ENCODE results near the gene EPHB6.

EPHB6 gene

DNA sequence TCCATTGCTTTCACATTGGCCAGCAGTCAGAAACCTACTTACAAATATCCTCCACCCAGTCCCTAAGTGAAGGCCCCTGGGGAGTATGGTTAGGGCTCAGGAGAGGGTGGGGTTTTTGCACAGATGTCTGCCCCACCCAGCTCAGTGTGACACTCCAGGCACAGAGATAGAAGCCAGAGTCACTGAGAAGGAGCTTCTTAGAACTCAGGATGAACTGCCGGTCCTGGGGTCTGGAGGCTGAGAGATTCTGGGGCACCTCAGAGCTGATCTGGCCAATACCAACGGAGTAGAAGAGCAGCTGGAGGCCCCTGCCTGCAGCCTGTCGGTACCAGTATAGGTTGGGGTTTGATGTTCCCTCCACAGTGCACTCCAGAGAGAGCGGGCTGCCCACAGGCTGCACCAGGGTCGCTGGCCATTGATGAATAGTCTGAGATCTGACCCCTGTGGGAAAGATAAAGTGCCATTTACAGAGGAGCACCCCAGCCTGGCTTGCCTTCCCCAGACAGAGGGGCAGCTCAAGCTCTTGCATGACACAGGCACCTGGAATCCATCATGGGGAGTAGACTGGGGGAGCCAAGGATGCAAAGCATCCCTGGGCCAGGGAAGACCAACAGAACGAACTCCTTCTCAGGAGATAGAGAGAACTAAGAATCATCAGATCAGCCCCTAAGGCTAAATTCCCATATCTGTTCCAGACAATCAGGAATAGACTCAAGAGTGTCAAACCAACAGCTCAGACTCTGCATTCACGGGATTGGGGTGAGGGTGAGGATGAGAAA, 42.2 kb upstream of the EPHB6 start:
- TF ChIP-seq, protein P1, sequence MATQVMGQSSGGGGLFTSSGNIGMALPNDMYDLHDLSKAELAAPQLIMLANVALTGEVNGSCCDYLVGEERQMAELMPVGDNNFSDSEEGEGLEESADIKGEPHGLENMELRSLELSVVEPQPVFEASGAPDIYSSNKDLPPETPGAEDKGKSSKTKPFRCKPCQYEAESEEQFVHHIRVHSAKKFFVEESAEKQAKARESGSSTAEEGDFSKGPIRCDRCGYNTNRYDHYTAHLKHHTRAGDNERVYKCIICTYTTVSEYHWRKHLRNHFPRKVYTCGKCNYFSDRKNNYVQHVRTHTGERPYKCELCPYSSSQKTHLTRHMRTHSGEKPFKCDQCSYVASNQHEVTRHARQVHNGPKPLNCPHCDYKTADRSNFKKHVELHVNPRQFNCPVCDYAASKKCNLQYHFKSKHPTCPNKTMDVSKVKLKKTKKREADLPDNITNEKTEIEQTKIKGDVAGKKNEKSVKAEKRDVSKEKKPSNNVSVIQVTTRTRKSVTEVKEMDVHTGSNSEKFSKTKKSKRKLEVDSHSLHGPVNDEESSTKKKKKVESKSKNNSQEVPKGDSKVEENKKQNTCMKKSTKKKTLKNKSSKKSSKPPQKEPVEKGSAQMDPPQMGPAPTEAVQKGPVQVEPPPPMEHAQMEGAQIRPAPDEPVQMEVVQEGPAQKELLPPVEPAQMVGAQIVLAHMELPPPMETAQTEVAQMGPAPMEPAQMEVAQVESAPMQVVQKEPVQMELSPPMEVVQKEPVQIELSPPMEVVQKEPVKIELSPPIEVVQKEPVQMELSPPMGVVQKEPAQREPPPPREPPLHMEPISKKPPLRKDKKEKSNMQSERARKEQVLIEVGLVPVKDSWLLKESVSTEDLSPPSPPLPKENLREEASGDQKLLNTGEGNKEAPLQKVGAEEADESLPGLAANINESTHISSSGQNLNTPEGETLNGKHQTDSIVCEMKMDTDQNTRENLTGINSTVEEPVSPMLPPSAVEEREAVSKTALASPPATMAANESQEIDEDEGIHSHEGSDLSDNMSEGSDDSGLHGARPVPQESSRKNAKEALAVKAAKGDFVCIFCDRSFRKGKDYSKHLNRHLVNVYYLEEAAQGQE (IDR thresholded peaks at IDR 0.05; ENCODE audit: low read depth) = no peak
- TF ChIP-seq EGR1 (IDR thresholded peaks at IDR 0.05) = no peak
- no peak for TF ChIP-seq TEAD4 (IDR thresholded peaks at IDR 0.05)
- no peak for TF ChIP-seq ZBTB7A (IDR thresholded peaks at IDR 0.05; ENCODE audit: low read depth)
- TF ChIP-seq YY1 (IDR thresholded peaks at IDR 0.05; ENCODE audit: low read depth) = no peak
- no peak for TF ChIP-seq EP300 (IDR thresholded peaks at IDR 0.05; ENCODE audit: borderline replicate concordance)
- no peak for TF ChIP-seq CEBPB (IDR thresholded peaks at IDR 0.05)
- TF ChIP-seq, protein P2, sequence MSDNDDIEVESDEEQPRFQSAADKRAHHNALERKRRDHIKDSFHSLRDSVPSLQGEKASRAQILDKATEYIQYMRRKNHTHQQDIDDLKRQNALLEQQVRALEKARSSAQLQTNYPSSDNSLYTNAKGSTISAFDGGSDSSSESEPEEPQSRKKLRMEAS (IDR thresholded peaks at IDR 0.05) = no peak
- TF ChIP-seq FOXM1 (IDR thresholded peaks at IDR 0.05; ENCODE audit: borderline replicate concordance, low read depth) = no peak
- no peak for TF ChIP-seq NFIC (IDR thresholded peaks at IDR 0.05)
- TF ChIP-seq TCF12 (IDR thresholded peaks at IDR 0.05; ENCODE audit: low read depth) = no peak
- TF ChIP-seq RAD21 (IDR thresholded peaks at IDR 0.05; ENCODE audit: low read depth) = no peak

DNA sequence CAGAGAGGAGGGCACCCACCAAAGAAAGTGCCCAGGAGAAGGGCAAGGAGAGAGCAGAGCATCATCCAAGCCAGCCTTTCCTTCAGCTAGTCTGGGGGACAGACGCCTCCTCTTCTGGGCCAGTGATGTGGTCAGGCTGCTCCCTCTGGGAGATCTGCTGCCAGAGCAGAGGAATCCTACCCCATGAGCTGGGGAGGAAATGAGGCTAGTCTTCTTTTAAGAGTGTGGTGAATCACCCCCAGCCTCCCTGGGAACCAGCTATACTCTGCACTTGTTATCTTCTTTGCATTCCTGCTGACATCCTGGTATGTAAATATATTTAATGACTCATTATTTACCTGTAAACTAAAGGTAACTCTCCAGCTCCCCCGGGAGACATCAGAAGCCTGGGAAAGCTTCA, 41.6 kb upstream of the EPHB6 start:
- TF ChIP-seq EP300 (IDR thresholded peaks at IDR 0.05; ENCODE audit: borderline replicate concordance) (no peak), YY1 (IDR thresholded peaks at IDR 0.05; ENCODE audit: low read depth) (no peak), FOXM1 (IDR thresholded peaks at IDR 0.05; ENCODE audit: borderline replicate concordance, low read depth) (no peak), RAD21 (IDR thresholded peaks at IDR 0.05; ENCODE audit: low read depth) (no peak), NFIC (IDR thresholded peaks at IDR 0.05) (no peak), EGR1 (IDR thresholded peaks at IDR 0.05) (no peak)

DNA sequence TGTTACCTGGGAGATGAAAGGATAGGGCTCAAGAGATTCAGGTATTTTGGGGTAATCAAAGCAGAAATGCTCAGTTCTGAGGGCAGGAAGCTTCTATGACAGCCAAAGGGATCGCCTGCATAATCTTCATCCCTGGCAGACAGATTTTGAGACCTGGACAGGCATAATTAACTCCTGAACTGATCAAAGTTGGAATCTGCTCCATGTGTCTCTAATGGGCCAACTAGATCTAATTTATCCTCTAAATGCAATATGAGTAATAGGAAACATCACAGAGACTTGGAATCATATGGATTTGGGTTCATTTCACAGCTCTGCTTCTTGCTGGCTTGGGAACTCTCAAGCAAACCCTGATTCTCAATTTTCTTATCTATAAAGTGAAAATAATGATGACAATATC, 41.2 kb upstream of the EPHB6 start:
- TF ChIP-seq RAD21 (IDR thresholded peaks at IDR 0.05; ENCODE audit: low read depth) = no peak
- TF ChIP-seq TCF12 (IDR thresholded peaks at IDR 0.05; ENCODE audit: low read depth) = no peak
- no peak for TF ChIP-seq CEBPB (IDR thresholded peaks at IDR 0.05)
- no peak for TF ChIP-seq YY1 (IDR thresholded peaks at IDR 0.05; ENCODE audit: low read depth)
- TF ChIP-seq NFIC (IDR thresholded peaks at IDR 0.05) = no peak
- no peak for TF ChIP-seq TAF1 (IDR thresholded peaks at IDR 0.05; ENCODE audit: low read depth)
- TF ChIP-seq FOXM1 (IDR thresholded peaks at IDR 0.05; ENCODE audit: borderline replicate concordance, low read depth) = no peak
- no peak for TF ChIP-seq EGR1 (IDR thresholded peaks at IDR 0.05)

DNA sequence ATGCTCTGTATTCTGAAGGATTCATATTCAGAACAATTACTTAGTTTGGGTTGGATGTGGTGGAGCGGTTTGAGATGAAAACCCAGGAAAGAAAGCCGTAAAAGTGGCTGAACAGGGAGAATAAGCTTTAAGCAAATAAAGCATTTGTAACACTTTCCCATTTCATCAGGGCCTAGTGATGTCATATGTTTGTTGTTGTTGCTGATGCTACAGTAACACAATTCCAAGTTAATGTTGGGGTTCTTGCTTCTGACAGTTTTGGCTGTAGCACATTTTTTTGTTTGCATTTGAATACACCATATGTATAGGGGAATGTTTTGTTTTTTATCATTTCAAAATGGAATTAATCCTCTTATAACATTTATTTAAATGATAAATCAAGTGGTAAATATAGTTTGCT, 40.4 kb upstream of the EPHB6 start:
- no peak for TF ChIP-seq EP300 (IDR thresholded peaks at IDR 0.05; ENCODE audit: borderline replicate concordance)
- no peak for TF ChIP-seq EGR1 (IDR thresholded peaks at IDR 0.05)
- no peak for TF ChIP-seq ZBTB7A (IDR thresholded peaks at IDR 0.05; ENCODE audit: low read depth)
- TF ChIP-seq FOXM1 (IDR thresholded peaks at IDR 0.05; ENCODE audit: borderline replicate concordance, low read depth) = no peak
- no peak for TF ChIP-seq CEBPB (IDR thresholded peaks at IDR 0.05)

DNA sequence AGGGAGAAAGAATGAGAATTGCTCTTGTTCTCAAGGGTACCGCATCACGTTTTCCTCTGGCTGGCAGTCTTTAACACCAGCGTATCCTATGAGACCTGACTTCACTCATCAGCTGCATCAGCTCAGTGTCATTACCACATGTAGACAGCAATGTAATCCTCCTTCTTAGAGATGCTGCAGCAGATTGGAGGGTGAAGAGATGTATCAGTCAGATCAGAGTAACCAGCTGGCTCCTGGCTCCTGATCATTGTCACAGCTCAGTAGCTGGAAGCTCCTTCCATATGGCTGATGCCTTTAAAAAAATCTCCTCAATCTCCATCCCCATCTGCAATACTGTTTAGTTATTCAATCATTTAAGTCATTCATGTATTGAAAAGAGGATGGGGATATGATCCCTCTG, 39.7 kb upstream of the EPHB6 start:
- TF ChIP-seq RAD21 (IDR thresholded peaks at IDR 0.05; ENCODE audit: low read depth) (no peak), YY1 (IDR thresholded peaks at IDR 0.05; ENCODE audit: low read depth) (no peak), ZBTB7A (IDR thresholded peaks at IDR 0.05; ENCODE audit: low read depth) (no peak)
- TF ChIP-seq, protein P2 (IDR thresholded peaks at IDR 0.05) = no peak

DNA sequence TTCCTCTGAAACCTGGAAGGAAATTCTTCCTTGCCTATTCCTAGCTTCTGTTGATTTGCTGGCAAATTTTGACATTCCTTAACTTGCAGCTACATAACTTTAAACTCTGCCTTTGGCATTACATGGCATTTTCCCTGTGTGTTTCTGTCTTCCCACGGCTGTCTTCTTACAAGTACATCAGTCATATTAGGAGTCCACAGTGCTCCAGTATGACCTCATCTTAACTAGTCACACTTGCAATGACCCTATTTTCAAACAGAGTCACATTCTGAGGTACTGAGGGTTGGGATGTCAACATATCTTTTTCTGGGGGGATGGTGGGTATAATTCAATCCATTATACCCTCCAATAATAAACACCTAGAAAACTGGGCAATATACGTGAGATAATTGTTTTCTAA, 37.4 kb upstream of the EPHB6 start:
- TF ChIP-seq TCF12 (IDR thresholded peaks at IDR 0.05; ENCODE audit: low read depth) (no peak), EGR1 (IDR thresholded peaks at IDR 0.05) (no peak), EP300 (IDR thresholded peaks at IDR 0.05; ENCODE audit: borderline replicate concordance) (no peak)
- TF ChIP-seq, protein P3, sequence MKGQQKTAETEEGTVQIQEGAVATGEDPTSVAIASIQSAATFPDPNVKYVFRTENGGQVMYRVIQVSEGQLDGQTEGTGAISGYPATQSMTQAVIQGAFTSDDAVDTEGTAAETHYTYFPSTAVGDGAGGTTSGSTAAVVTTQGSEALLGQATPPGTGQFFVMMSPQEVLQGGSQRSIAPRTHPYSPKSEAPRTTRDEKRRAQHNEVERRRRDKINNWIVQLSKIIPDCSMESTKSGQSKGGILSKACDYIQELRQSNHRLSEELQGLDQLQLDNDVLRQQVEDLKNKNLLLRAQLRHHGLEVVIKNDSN (IDR thresholded peaks at IDR 0.05) = no peak

DNA sequence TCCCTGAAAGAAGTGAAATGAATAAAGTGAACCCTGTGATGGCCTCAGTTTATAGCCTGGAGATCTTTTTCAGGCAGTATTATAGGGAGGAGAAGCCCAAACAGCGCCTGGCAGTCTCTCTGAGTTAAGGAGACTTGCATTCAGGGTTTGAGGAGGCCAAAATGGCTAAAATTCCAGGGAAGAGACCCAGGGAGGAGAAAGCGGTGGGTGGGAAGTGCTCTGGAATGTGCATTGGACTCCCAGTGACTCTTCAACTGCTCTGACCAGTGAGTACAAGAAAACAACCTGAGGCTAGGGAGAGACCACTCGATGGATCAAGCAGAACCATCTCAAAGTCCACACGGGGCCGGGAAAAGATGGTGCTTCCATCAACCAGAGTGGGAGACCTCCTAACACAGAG, 35.3 kb upstream of the EPHB6 start:
- TF ChIP-seq NFIC (IDR thresholded peaks at IDR 0.05) (no peak), TCF12 (IDR thresholded peaks at IDR 0.05; ENCODE audit: low read depth) (no peak), CREB1 (IDR thresholded peaks at IDR 0.05; ENCODE audit: low read depth) (no peak), YY1 (IDR thresholded peaks at IDR 0.05; ENCODE audit: low read depth) (no peak), TEAD4 (IDR thresholded peaks at IDR 0.05) (no peak)

DNA sequence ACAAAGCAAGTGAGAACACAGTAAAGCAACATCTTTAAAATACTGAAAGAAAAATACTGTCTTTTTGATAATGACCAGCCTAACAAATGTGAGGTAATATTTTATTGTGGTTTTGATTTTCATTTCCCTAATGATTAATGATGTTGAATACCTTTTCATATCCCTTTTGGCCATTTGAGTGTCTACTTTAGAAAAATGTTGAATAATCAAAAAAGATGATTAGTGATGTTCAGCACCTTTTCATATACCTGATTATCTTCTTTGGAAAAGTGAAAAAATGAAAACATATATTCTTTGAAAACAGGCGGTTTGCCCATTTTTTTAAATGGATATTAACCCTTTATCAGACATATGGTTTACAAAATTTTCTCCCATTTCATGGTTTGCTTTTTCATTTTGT, 32.2 kb upstream of the EPHB6 start:
- no peak for TF ChIP-seq EGR1 (IDR thresholded peaks at IDR 0.05)
- no peak for TF ChIP-seq RAD21 (IDR thresholded peaks at IDR 0.05; ENCODE audit: low read depth)
- no peak for TF ChIP-seq YY1 (IDR thresholded peaks at IDR 0.05; ENCODE audit: low read depth)
- TF ChIP-seq, protein P3 (IDR thresholded peaks at IDR 0.05) = no peak
- TF ChIP-seq CEBPB (IDR thresholded peaks at IDR 0.05) = no peak
- TF ChIP-seq, protein P1 (IDR thresholded peaks at IDR 0.05; ENCODE audit: low read depth) = no peak
- TF ChIP-seq CREB1 (IDR thresholded peaks at IDR 0.05; ENCODE audit: low read depth) = no peak
- TF ChIP-seq TCF12 (IDR thresholded peaks at IDR 0.05; ENCODE audit: low read depth) = no peak
- TF ChIP-seq, protein P2 (IDR thresholded peaks at IDR 0.05) = no peak
